AG08395 (cell line): ENCODE measurements around the gene UROC1.

Experiments used
- DNase-seq: peaks from one replicate; pipeline ENCODE4 v3.0.0; 2012; ENCODE audit warnings: mixed read lengths, low spot score

Gene UROC1

DNA sequence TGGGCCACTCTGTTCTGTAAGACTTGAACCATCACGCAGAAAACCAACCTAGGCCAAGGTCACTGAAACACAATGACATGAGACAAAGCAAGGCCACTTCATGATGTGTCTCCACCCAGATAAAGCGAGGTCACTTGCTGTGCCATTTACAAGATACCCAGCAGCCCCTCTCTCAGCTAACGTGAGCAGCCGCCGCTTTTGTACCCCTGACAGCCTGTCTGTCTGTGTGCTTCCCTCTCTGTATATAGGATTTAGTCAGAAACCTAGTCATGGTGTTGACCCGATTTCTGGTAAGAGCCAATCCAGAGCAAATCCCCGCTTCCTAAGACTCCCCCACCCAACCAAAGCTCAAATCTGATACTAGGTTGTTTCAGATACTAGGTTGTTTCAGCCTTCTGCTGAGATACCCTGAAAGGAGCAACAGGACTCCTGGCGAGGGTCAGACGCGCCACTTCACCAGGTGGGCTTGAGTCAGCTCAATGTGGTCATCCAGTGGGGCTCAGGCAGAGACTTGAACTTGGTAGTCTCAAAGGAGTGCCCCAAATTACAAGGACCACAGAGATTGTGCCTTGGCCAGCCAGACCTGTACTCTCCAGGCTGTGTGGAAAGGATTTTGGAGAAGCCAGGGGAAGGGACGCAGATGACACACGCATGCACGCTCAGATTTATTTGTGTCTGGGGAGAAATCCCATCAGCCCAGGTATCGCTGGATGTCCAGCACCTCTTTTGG, 38.8 kb downstream of the UROC1 start:
- no peak for DNase-seq

DNA sequence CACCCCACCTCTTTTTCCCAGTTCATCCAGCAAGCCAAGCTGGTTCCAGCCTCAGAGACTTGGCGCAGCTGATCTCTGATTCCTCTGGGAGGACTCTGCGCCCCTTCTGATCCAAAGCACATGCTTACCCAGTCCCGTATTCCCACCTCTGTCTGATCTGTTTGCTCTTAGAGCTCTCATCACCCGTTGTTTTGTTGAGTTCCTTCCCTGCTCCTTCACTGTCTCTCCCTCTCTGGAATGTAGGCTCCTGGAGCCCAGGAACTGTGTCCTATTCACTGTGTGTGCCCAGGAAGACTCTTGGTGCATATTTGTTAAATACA, 40.6 kb downstream of the UROC1 start:
- no peak for DNase-seq

DNA sequence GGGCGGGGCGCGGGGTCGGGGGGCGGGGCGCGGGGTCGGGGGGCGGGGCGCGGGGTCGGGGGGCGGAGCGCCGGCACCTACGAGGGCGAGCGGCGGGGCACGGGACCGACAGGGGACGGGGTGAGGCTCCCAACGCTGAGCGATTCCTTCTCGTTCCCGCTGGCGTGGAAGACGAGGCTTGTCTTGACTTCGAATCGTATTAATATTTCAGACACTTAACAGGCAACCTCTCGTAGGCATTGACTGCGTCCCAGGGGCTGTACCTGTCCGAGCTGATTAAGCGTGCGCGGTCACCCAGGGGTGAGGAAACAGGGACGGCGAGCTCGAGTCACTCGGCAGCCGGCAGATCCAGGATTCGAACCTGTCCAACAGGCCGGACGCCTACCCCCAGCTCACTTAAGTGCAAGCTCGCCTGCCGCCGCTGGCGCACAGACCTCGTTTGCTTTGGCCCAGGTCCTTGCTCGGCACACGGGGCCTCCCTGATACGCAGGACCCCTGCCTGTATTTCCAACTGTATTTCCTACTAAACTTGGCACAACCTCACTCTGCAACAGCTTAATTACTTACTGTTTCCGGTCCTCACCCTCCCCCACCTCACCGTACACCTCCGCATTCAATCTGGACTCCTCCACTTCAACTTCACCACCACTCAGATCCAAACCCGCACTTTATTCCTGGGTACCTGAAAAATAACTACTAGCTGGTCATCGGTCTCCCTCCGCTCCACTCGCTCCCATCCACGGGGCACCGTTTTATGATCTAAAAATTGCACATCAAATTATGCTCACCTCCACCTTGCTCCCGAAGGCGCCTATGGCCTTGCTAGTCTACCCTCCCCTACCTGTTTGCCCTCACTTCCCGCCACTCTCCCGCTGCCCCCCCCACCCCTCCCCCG, 41.2 kb downstream of the UROC1 start:
- DNase-seq, result no peak

DNA sequence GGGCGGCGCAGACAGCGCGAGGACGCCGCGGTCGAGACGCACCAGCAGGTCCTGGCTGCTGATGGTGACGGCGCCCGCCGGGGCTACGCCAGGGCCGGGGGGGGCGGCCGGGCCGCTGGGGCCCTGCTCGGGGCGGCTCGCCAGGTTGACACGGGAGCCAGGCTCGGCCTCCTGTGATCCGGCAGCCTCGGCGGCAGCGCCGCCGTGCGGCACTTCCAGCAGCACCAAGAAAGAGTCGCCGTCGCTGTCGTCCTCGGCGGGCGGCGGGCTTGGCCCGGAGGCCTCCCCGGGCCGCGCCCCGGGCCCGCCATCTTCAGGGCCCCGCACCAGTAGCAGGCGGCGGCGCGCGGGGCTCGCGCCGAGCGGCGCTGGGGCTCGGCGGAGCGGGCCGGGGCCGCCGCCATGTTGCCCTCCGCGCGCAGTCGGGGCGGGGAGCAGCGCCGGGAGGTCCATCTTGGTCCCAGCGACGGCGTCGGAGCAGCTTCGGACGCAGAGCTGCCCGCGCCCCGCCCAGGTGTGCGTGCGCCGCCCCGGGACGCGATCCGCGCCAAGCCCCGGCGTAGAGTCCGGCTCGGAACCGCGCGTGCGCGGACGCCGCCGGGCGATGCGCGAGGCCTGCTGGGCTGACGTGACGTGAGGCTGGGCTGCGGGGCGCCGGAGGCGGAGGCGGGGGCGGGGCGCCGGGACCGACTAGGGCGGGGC, 42.0 kb downstream of the UROC1 start, which contains the start of gene ZXDC:
Gene ZXDC (minus strand): TSS at position 479 of the 702 bp plus-strand sequence. CDS start 26 bp downstream, at position 453.
- peak; percentile 100 for DNase-seq

DNA sequence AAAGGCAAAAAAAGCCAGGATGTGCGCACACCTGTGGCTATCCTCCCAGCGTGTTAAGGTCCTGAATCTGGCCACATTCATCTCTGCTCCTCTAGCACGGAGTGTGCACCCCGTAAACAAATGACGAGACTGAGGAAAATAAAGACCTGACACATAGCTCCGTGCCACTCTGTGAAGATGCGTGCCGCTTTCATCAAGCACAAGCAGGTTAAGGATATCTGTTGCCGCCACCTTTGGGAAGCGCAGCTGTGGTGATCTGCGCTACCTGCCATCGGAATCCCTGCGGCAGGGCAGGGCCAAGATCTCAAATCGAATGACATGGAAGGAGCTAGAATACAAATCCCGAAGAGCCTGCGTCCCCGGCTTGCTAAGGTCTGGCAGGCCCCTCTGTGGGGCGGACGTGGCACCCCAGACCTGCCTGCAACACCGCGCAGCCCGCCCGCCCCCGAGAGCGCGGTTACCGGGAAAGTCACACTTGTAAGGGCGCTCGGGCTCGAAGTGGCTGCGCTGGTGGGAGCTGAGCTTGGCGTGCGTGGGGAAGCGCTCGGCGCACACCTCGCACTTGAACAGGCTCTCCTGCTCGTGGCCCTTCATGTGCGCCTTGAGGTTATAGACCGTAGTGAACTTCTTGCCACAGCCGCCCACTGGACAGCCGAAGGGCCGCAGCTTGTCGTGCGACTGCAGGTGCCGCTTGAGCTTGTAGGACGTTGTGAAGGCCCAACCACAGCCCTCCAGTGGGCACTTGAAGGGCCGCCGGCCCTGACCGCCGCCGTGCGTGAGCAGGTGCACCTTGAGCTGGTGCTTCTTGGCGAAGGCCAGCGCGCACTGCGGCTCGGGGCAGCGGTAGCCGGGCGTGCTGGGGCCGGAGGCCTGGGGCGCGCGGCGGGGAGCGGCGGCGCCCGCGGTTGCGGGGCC, 42.8 kb downstream of the UROC1 start:
- DNase-seq, result peak; percentile 21

- no peak for DNase-seq
Observed at GRCh38 chr3:126473292-126474168, 44.0 kb downstream of the UROC1 start.

- DNase-seq, result peak; percentile 90
Observed at GRCh38 chr3:126472277-126473006, 45.1 kb downstream of the UROC1 start.

- DNase-seq, result no peak
Observed at GRCh38 chr3:126469479-126469878, 48.1 kb downstream of the UROC1 start.

DNA sequence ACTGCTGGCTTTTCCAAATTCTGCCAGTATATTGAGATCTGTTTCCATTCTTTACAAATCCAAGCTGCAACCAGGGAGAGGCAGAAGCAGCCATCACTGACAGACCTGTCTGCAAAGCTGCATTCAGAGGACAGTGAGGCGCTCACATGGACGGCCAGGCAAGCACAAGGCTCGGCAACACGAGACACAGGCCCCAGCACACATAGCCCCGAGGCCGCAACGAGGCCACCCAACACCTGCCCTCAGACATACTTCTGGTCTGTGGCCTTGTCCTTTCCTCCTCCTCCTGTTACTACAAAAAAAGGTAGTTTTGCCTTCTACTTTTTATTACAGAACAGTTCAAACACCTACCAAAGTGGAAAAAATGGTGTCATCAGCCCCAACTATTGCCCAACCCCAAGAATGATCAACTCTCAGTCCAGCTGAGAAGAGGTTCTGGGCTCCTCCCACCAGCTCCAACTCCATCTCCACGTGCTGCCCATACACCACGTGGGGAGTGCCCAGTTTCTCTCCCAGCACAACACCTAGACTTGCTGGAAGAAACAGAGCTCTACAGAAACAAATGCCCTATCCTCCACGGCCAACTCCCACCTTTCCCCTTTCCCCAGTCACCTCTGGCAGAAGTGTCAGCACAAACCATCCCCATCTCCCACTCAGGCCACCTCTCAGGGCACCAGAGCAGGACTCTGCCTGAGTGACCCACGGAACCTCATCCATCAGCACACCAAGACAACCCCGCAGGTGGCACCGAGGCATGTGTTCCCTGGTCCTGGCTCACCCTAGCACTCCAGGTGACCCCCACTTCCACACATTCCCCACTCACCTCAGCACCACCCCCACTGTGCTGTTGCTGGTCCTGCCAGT, 49.3 kb downstream of the UROC1 start:
- peak; percentile 39 for DNase-seq

DNA sequence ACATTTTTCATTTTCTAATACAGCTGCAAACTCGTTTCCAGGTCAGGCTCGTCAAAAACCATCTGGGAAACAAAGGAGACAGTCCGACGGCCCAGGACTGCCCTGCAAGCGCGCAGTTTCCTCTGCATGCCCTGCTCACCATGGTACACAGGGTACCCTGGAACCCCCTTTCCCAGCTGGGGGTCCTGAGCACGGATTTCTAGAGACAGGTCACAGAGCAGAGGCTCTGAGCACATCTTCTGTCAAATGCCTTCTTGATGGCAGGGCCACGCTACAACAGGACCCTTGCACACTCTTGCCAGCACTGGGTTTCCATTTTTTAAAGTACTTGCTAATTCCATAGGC, 50.0 kb downstream of the UROC1 start:
- no peak for DNase-seq

- no peak for DNase-seq
Observed at GRCh38 chr3:126466886-126467610, 50.5 kb downstream of the UROC1 start.

DNA sequence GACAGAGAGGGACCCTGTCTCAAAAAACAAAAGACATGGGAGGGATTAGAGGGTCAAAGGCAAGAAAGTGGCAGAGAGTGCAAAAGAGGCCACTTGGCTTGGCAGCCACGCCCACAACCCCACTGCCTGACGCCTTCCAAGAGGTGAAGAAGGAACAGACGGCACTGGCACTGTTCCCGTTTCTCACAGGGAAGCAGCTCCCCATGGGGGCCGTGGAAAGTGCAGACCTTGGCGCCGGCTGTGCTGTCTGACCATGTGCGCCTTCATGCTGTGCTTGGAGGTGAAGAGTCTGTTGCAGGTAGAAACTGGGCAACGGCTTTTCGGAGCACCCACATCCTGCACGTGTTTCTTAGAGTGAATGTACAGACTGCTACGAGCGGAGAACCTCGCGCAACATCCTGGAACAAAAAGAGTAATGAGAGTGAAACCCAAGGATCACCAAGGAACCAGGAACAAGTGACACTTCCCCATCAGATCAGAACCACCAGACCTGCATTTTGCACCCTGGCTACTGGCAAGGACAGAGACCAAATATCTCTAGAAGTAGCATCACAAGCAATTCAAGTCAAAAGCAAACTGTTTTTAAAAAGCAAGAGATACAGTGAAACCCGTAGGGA, 51.5 kb downstream of the UROC1 start:
- no peak for DNase-seq

DNA sequence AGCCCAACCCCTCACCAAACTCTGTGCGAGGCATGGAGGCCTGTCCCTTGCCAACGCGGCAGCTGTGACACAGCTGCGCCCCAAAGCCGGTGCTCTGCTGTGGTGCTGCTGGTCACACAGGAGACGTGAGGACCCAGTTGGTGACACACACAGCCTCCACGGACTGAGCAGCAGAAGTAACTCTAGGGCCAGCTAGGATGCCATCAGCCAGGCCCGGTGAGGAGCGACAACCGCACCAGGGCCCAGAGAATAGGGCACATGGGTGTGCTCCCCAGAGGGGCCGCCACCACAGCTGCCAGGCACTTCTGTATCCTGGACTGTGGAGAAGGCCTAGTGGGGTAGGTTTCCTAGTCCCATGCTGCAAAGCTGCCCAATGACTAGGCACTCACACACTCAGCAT, 52.6 kb downstream of the UROC1 start:
- no peak for DNase-seq

DNA sequence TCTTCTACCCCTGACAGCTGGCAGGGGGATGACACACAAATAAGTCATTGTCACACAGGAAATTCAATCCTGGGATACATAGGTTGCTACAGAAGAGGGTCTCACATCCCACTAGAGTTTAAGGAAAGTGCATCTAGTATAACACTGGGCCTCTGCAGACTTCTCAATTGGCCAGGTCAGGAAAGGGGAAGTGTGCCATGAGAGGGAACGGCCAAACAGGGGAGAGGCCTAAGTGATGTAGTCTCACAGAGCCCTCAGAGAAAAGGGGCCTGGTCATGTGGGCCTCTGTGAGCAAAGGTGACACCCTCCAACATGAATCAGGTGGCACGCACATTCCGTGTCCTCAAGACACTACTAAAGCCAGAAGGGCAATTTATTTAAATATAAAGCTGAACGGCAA, 53.1 kb downstream of the UROC1 start:
- DNase-seq, result no peak

DNA sequence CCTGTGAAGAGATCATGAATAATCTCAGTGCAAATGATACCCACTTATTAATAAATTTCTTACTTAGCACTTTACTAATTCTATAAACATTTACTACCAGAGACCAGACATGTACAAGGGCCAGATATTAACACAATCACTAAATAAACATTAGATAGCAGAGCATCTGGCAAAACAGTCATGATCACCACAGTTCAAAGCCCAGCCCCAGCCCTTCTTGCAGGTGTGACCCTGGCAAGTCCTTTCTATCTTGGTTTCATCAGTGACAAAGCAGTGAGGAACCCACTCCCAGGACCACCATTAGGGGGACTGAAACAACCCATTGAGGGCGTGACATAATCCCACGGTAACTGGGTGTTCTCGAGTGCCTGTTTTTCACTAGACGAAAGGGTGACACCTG, 53.5 kb downstream of the UROC1 start:
- DNase-seq, result no peak

- DNase-seq, result no peak
Observed at GRCh38 chr3:126463521-126463920, 54.1 kb downstream of the UROC1 start.

GRCh38 chr3:126461450-126462070, 56.0 kb downstream of the UROC1 start:
- no peak for DNase-seq
